ENCODE data around the gene CAMK2G. TPM values are rescaled to one million over a fixed set of nuclear protein-coding genes. Genes with fewer than 3 reads are reported as not detected.
A peak's percentile ranks its signal among the peaks of the same experiment; 100 is the strongest.

The CAMK2G gene
- total and polyA plus RNA-seq, 2 experiments from 2014 or later: 30.6 to 34.1 TPM

GRCh38 chr10:73901261-73901660 lies 26.9 kb upstream of the CAMK2G start:
- Histone ChIP-seq H2AFZ (0 out of 2 replicates have a peak overlapping the region, but pooled peaks have one; percentile 5), H3K4me1 (ENCODE audit: insufficient read depth) (peaks cover 10% of the 10 kb centered on the region), H3K27me3 (ENCODE audit: insufficient read depth) (no peaks in the 10 kb centered on the region), H3K4me2 (no peak overlapping the region), H3K9me2 (ENCODE audit: insufficient read depth) (no peaks in the 10 kb centered on the region), H3K27ac (ENCODE audit: low read depth) (no peak overlapping the region), H4K20me1 (replicated peaks; ENCODE audit: insufficient read depth) (no peaks in the 10 kb centered on the region), H3K79me2 (replicated peaks; ENCODE audit: insufficient read depth) (no peaks in the 10 kb centered on the region), H3F3A (replicated peaks; ENCODE audit: low read depth) (no peaks in the 10 kb centered on the region), H3K36me3 (ENCODE audit: insufficient read depth) (no peaks in the 10 kb centered on the region), H3K4me3 (no peak overlapping the region)
- Mint-ChIP-seq H3K36me3 (ENCODE audit: low read depth) (no peaks in the 10 kb centered on the region), H3K27me3 (ENCODE audit: insufficient read depth, low read depth, poor library complexity) (peaks cover 6% of the 10 kb centered on the region), H3K27ac (no peak overlapping the region), H3K9me3 (no peaks in the 10 kb centered on the region), H3K4me1 (peaks cover 11% of the 10 kb centered on the region), H3K4me3 (no peak overlapping the region)
- DNase-seq (ENCODE audit: low spot score): no peak
- ATAC-seq: no peak
- TF ChIP-seq CREB1 (CRISPR knock-in tag; IDR thresholded peaks at IDR 0.05; ENCODE audit: low read depth): no peak
- TF ChIP-seq ZNF331 (CRISPR knock-in tag; IDR thresholded peaks at IDR 0.05; ENCODE audit: low read depth): no peak
- TF ChIP-seq JUNB (IDR thresholded peaks at IDR 0.05; ENCODE audit: unreplicated experiment): no peak

- Mint-ChIP-seq H3K27ac (no peak overlapping the region), H3K4me1 (peaks cover 4% of the 10 kb centered on the region; the same call in 1 of the 3 replicates), H3K27me3 (ENCODE audit: insufficient read depth, low read depth, poor library complexity) (peaks cover 6% of the 10 kb centered on the region), H3K4me3 (no peak overlapping the region), H3K36me3 (ENCODE audit: low read depth) (no peaks in the 10 kb centered on the region), H3K9me3 (no peaks in the 10 kb centered on the region)
- Histone ChIP-seq H3K4me1 (ENCODE audit: insufficient read depth) (no peaks in the 10 kb centered on the region; the same call in 1 of the 2 replicates), H3K79me2 (replicated peaks; ENCODE audit: insufficient read depth) (no peaks in the 10 kb centered on the region), H3K4me2 (no peak overlapping the region), H4K20me1 (replicated peaks; ENCODE audit: insufficient read depth) (no peaks in the 10 kb centered on the region), H3K9me2 (ENCODE audit: insufficient read depth) (no peaks in the 10 kb centered on the region), H3F3A (replicated peaks; ENCODE audit: low read depth) (no peaks in the 10 kb centered on the region), H3K27me3 (ENCODE audit: insufficient read depth) (no peaks in the 10 kb centered on the region), H3K27ac (ENCODE audit: low read depth) (no peak overlapping the region), H2AFZ (no peak overlapping the region), H3K36me3 (ENCODE audit: insufficient read depth) (no peaks in the 10 kb centered on the region), H3K4me3 (no peak overlapping the region)
- ATAC-seq (no peak), DNase-seq (ENCODE audit: low spot score) (no peak)
- TF ChIP-seq POLR2AphosphoS5 (IDR thresholded peaks at IDR 0.05; ENCODE audit: low read depth): no peak
- TF ChIP-seq STAT1 (IDR thresholded peaks at IDR 0.05; ENCODE audit: unreplicated experiment): no peak
- TF ChIP-seq ZNF114 (CRISPR knock-in tag; IDR thresholded peaks at IDR 0.05): no peak
- TF ChIP-seq JUNB (IDR thresholded peaks at IDR 0.05; ENCODE audit: unreplicated experiment): no peak
- no peak for TF ChIP-seq REST (IDR thresholded peaks at IDR 0.05; ENCODE audit: unreplicated experiment)
- TF ChIP-seq CTCF (conservative IDR thresholded peaks at IDR 0.05; ENCODE audit: low read depth in 2 of 2): no peak
- no peak for TF ChIP-seq ETS1 (IDR thresholded peaks at IDR 0.05)
- TF ChIP-seq CREB1 (CRISPR knock-in tag; IDR thresholded peaks at IDR 0.05; ENCODE audit: low read depth): no peak
- no peak for TF ChIP-seq EZH2 (IDR thresholded peaks at IDR 0.05; ENCODE audit: low read depth, unreplicated experiment)
- TF ChIP-seq EZH2phosphoT487 (IDR thresholded peaks at IDR 0.05; ENCODE audit: unreplicated experiment): no peak
- no peak for TF ChIP-seq NANOG (IDR thresholded peaks at IDR 0.05; ENCODE audit: borderline replicate concordance)
- no peak for TF ChIP-seq ZNF331 (CRISPR knock-in tag; IDR thresholded peaks at IDR 0.05; ENCODE audit: low read depth)
Observed at GRCh38 chr10:73900064-73900463, 25.7 kb upstream of the CAMK2G start.

Data from GM23338 (cell line).